Activated T-cell treated with anti-CD3 and anti-CD28 coated beads for 24 hours (primary cell): ENCODE measurements around the gene EYS.
"Not testable (repeated sequence)": the region's sequence is repeated elsewhere in the genome, so short reads cannot be mapped to it uniquely, and the experiment has no call there.

Source experiments
- DNase-seq: peaks from one replicate; pipeline ENCODE4 v3.0.0-alpha.2; 2020; ENCODE audit warnings: low read depth

The EYS gene

DNA sequence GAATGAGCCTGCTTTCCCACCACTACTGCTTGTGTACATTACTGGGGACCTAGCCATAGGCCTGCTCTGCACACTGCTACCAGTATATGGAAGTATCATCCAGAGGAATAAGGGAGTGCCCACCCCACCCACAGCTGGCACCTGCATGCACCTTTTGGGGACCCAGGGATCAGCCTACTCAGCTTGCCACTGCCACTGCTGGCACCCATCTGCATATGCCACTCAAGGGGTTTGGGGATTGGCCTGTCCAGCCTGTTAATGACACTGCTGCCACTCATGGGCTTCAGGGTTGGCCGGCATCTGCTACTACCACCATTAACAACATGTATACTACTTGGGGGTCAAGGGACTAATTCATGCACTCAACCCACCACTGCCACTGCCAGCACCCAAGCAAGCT, 1239.4 kb downstream of the EYS start:
- DNase-seq: no peak

DNA sequence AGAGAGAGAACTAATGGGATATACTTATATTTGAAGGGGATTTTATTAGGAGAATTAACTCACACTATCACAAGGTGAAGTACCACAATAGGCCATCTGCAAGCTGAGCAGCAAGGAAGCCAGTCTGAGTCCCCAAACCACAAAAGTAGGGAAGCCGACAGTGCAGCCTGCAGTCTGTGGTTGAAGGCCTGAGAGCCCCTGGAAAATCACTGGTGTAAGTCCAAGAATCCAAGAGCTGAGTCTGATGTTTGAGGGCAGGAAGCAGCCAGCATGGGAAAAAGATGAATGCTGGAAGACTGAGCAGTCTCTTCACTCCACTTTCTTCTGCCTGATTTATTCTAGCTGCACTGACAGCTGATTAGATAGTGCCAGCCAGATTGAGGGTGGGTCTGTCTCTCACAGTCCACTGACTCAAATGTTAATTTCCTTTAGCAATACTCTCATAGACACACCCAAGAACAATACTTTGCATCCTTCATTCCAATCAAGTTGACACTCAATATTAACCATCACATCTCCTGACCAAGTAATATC, 1247.5 kb downstream of the EYS start:
- DNase-seq: no peak

DNA sequence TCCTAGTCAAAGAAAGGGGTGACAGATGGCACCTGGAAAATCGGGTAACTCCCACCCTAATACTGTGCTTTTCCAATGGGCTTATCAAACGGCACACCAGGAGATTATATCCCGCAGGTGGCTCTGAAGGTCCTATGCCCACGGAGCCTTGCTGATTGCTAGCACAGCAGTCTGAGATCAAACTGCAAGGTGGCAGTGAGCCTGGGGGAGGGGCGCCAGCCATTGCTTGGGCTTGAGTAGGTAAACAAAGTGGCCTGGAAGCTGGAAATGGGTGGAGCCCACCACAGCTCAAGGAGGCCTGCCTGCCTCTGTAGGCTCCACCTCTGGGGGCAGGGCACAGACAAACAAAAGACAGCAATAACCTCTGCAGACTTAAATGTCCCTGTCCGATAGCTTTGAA, 1258.9 kb downstream of the EYS start:
- not testable (repeated sequence) for DNase-seq

DNA sequence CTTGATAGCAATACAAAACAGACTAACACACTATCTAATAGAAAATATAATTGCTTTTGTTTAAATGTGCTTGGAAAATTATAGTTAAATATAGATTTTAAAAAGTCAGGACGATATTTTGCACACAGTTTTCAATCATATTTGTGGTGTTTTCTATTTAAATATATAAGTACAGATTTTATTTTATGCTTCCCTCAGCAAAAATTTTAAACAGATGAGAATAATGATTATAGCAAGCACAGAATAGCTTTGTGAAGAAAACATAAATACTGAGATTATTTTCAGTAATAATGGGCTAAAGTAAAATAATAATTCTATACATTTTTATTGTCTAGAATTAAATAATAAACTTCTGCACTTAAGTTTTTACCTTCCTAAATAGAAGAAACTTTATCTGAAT, 1262.0 kb downstream of the EYS start:
- no peak for DNase-seq

DNA sequence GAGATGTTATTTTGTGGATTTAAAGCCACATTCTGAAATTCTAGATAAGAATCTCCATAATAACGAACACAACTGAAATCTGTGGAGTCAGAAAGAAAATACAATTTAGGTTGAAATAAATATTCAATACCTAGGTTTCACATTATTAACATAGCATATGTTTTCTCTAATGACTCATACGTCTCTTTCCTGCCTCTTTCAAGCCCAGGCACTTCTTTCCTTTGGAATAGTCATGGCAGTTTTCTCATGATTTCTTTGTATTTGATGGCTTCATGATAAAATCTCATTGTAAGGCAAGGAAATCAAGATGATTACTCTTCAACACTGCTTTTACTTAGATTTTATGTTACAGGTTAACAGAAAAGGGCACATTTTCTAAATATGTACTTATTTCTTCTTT, 1267.8 kb downstream of the EYS start:
- DNase-seq: no peak

DNA sequence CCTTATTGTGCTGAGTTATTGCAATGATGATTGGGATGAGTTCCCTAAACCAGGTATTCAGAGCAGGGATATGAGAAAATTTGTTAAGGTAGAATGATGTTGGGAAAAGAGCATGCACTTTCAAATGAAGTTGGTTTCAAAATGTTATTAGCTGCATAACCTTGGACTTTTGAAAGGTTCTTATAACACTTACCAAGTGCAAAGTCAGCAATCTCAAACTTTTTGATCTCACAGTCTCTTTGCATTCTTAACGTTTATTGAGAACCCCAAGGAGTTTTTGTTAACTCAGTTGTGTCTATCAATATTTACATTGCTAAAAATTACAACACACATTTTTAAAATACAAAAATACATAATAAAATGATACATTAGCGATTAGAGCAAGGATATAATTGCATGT, 1269.0 kb downstream of the EYS start:
- no peak for DNase-seq

DNA sequence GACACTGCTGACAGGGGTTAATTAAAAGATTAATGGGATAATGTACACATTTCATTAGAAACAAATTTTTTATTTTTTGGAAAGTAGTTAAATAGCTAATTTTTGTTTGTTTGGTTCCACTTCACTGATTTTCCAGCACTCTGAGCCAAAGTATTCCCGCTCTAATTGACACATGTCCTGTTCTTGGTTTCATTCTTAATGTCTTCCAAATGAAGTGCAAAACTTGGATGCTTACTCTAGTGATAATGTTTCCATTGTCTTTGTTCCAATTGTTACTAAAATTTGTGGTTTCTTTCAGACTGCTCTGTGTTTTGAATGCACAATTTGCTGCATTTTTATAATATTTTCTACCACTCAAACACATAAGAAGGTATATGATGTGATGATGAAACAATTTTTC, 1277.1 kb downstream of the EYS start:
- no peak for DNase-seq

DNA sequence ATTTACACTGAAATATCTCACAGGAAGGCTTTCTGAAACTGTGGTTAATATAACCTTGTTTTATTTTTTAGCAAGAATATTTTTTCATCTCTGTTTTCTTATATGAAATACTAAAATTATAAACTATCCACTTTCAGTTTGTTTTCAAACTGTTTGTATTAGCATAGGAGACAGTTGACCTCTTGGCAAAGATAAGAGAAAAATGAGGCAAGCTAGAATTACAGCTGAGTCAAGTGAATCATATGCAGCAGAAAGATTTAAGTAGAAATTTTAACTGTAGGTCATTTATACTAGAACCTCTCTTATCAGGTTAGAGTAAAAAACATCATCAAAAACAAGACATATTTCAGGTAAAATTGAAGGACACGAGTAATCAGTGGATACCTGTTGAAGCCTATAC, 1278.8 kb downstream of the EYS start:
- DNase-seq: no peak

DNA sequence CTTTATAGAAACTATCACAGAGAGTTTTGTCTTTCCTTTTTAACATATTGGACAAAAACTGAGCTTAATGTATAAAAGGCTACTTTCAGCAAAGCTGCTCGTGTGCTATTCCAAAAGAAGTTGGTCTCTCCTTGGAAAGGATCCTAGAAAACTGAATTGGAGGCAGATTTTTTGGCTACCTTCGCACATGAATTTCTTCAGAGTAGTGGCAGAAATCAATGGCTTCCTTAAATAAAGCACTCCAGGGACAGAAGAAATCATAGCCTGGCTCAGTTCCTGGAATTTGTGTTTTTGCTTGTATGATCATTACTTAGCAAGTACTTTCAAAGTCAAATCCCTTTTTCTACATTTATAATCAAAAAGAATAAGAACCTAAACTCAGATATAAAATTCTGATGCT, 1291.1 kb downstream of the EYS start:
- DNase-seq: no peak

DNA sequence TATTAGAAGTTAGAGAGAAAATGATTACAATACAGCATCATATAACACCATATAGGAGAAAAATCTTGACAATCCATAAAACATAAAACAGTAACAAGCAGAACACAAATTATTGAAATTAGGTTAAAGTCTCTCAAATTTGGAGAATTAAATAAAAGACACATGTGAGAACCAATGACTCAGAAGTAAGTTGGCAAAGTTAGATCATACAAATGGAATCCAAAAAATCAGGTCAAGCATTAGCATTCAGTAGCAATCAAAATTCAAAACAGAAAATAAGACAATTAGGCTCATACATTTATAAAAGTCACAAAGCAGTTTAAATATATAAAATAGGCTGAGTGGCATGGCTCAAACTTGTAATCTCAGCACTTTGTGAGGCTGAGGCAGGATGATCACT, 1295.8 kb downstream of the EYS start:
- no peak for DNase-seq

DNA sequence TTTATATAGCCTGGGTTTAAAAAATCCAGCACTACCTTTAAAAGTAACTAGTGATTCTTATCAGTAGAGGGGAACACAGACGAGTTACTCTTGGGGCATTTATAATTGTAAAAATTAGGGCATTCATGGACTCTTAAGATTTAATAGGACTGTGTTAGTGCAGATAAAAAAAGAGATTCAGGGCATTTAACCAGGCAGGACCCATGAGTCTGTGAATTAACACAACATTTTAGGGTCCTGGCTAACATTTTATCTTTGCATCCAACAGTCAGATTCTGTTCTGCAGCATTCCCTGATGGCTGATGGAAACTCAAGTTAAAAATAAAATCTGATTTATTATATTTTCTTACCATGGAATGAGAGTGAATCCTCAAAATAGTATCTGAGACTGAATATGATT, 1297.1 kb downstream of the EYS start:
- no peak for DNase-seq

DNA sequence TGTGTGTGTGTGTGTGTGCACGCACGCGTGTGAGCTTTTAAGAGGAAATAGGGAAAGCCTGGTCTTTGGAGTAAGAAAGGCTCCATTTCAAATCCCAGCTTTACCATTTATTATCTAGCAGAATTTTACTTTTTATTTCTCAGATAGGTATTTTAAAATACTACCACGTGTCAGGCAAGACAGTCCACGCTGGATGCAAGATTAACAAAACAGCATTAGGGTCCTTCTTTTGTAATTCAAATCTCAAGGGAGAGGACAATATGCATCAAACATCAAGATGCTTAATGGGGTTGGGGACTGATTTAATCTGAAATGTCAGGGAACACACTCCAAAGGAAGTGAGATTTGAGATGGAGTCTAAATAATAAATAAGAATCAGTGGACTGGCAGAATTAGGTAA, 1302.6 kb downstream of the EYS start:
- no peak for DNase-seq

DNA sequence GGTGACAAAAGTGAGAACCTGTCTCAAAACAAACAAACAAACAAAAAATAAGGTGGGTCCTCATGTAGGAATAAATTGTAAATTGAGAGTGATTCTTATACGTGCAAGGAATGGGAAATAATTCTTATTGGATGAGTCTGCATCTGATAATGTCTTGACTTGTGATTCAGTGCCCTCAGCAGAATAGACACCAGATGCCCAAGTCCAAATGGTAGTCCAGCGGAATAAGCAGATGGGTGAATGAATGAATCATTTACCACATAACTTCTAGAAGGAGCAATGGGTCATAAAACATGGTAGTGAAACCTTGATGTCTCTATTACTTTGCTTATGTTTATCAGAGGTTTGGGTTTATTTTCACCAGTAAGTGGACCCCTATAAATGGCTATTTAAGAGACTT, 1323.7 kb downstream of the EYS start:
- no peak for DNase-seq

DNA sequence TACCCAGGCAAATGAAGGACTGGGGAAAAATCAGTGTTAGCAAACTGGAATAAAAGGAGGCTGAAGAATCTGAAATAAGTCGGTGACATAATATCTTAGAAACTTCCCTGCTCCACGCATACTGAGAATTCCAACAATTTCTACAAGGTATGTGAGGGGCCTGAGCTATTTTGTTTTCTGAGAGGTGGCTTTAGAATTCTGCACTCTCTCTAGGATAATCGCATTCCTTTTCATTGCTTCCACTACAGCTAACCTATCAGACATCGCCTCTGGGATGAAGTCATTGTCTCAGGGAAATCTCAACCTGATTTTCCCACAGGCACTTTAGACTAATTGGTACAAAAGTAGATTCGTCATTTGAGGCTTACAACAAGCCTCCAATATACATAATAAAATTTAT, 1330.6 kb downstream of the EYS start:
- no peak for DNase-seq

DNA sequence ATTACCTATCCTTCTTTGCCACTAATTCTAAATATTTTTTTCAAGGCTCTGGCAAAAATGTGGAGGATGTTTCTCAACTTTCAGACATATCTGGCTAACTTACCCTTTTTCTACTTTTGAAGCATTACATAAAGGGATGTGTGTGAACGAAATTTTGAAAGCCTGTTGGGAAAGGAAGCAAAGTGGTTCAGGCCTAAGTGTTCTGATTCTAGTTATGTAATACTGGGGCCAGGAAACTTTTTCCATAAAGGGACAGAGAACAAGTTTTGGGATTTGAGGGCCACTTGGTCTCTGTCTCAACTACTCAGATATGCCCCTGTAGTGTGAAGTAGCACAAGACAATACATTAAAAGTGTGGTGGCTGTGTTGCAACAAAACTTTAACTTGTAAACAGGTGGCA, 1349.6 kb downstream of the EYS start:
- no peak for DNase-seq

DNA sequence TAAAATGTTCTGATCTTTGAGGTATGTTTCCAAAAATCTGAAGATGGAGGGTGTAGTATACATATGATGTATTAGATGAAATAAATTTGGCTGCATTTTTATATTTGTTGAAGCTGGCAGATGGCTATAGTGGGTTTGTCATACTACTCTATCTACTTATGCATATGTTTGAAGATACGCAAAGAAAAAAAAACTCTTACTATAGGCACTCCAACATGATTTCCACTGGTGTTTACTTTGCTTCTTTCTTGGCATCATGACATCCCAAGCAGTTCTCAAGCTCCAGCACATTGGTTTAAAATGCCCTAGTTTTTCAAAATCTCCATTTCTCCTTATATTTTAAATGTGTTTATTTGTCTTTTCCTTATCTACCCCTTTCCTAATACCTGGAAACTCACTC, 1359.6 kb downstream of the EYS start:
- DNase-seq: no peak

DNA sequence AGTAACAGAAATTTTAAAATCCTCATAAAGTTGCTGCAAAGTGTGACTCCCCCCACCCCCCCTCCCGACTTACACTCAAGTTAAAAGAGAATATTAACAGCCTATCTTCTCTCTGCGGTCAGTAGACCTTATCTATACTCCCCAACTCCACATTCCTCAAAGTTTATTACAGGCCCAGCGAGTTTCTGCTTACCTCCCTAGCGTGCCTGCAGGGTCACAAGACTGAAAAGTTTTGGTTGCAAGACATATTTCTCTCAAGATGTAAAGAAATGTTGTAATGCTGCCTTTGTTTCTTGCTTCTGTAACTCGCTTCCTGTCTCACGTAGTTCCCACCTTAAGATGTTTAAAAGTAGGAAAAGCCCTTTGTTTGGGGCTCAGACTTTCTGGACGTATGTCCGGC, 1371.8 kb downstream of the EYS start:
- no peak for DNase-seq

DNA sequence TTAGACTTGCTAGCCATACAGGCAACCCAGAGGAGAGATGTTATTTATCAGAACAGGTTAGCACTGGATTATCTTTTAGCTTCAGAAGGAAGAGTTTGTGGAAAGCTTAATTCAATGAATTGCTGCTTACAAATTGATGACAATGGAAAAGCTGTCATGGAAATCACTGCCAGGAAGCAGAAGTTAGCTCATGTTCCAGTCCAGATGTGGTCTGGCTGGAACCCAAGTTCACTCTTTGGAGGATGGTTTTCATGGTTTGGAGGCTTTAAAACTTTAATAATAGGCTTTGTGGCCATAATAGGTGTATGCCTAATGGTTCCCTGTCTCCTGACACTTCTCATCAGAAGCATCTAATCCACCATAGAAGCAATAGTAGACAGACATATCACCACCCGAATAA, 1372.4 kb downstream of the EYS start:
- no peak for DNase-seq

DNA sequence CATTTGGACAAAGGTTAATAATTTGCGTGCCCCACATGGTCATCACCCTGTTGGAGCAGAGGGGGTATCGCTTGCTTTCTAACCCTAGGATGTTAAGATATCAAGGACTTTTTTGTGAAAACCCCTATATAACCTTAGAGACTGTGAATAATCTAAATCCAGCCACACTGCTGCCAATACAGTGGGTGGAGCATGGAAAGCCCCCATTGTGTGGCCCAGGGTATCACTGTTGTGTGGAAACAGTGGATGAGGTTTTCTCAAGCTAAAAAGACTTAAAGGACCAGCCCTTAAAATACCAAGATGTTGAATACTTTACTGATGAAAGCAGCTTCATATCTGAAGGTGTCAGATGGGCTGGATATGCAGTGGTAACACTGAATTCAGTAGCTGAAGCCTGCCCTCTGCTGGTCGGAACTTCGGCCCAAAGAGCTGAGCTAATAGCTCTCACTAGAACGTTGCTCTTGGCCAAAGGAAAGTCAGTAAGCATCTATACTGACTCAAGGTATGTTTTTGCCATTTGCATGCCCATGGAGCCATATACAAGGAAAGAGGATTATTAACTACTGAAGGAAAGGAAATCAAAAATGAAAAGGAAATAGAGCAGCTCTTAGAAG, 1376.2 kb downstream of the EYS start:
- no peak for DNase-seq

DNA sequence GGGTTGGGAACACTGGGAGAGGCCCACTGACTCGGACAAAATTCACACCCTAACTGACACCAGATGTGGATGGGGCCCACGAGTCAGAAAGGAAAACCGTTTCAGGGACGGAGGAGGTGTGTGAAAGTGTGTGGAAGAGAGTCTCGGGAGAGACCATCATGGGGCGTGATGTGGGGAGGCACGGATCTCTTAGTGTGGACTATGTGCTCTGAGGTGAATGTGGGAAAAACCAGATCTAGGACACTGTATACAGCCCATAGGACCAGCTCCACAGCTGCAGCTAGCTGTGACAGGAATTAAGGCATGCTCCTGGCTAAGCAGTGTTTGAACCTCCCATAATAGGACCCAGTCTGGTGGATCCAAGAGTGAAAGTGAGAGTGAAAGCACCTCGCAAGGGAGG, 1380.1 kb downstream of the EYS start:
- DNase-seq: no peak

DNA sequence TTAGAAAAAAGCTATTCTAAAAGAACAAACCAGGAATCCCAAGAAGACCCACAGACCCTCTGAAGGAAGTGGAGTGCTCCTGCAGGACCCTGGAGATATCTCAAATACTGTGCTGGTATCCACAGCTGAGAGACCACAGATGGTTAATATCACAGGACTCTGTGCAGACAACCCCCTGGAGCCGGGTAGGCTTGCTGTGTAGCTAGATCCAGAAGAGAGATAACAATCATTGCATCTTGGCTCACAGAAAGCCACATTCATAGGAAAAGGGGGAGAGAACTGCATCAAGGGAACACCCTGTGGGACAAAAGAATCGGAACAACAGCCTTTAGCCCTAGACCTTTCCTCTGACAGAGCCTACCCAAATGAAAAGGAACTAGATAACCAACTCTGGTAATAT, 1381.9 kb downstream of the EYS start:
- DNase-seq: no peak

DNA sequence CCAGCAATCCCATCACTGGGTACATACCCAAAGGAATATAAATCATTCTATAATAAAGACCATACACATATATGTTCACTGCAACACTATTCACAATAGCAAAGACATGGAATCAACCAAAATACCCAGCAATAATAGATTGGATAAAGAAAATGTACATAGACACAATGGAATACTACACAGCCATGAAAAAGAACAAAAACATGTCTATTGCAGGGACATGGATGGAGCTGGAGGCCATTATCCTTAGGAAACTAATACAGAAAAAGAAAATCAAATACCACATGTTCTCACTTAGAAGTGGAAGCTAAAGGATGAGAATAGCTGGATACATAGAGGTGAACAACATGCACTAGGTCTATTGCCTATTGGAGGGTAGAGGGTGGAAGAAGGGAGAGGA, 1396.8 kb downstream of the EYS start:
- DNase-seq: no peak

DNA sequence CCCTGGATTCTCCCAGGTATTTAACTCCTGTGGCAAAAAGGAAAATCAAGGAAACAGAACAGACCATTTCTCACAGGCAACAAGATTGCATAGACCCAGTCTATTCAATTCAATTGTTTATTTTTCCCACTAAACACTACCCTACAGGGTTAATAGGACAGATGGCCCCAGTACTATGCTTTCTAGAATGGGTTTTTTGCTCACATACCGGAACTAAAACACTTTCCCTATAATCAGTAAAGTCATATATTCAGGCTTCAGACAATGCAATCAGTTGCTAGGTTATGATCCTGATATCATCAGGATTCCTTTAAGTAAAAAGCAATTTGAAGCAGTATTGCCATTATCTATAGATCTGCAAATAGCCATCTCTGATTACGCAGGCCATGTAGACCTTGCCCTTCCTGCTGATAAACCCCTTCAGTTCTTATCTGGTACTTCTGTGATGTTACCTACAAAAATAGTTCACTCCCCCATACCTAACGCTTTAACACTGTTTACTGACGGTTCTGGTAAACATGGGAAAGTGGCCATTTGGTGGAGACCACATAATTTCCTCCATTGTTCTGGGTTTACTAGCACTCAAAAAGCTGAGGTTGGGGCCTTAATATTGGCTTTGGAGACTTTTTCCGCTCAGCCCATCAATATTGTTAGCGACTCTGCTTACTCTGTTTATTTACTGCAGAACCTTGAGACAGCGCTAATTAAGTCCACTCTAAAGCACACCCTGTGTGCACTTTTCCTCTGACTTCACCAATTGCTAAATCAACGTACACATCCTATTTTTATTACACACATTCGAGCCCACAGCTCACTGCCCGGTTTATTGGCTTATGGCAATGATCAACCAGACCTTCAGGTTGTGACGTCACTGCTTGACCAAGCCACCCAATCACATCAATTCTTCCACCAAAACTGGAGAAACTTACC, 1405.5 kb downstream of the EYS start:
- DNase-seq: no peak

DNA sequence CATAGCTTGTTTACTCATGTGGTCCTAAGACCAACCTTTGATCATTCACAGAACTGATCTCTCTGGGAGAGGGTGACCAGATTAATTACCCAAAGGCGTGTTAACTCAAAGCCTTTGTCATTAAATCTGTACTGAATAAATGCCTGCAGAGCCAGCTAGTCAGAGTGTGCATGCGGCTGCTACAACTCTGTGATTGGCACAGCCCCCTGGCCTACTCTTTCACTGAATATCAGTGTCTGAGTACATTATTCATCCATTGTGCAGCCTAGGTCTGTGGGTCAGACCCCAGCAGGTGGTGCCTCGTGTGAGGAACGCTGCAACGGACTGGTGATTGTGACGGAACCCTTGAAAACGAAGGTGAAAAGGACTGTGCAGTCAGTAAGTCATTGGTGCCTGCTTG, 1407.8 kb downstream of the EYS start:
- no peak for DNase-seq
